GM18858 (cell line): ENCODE results near the gene JKAMP.

Experiments
- ATAC-seq: cut with Tn5 transposase; IDR thresholded peaks from one replicate; pipeline ENCODE4 v1.9.1; 2021; ENCODE audit not compliant: unreplicated experiment

JKAMP gene

DNA sequence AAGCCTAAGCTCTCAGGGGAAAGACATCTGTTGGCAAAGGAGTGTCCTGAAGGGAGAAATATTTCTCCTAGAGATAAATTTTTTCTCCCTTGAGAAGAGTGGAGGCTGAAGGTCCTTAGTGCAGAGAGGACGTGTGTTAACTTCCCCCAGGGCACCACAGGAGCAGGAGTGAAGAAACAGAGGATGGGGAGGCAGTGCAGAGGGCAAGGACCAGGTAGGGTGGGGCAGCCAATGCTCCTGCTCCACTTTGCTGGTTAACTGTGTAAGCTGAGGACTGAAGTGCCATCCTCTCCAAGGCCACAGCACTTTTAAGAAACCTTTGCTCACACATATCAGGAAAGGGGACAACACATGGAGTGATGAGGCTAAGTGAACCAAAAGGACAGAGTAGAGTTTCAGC, 4.2 kb upstream of the JKAMP start:
- ATAC-seq: no peak

DNA sequence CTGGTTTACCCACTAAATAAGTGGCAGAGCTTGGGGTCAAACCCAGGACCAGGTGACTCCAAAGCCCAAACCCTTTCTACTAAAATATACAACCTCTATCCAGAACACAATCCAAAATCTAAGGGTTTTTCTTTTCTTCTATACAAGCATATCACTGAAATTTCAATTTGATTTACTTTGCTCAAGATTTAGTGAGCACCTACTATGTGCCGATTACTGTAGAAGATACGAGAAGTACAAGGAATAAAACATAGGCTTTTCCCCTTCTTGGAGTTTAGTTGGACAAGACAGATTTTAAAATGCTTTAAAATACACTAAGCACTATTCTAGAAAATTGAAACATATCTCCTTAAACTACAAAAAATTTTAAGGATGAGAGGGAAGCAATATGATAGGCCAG, 2.9 kb upstream of the JKAMP start:
- ATAC-seq: no peak

DNA sequence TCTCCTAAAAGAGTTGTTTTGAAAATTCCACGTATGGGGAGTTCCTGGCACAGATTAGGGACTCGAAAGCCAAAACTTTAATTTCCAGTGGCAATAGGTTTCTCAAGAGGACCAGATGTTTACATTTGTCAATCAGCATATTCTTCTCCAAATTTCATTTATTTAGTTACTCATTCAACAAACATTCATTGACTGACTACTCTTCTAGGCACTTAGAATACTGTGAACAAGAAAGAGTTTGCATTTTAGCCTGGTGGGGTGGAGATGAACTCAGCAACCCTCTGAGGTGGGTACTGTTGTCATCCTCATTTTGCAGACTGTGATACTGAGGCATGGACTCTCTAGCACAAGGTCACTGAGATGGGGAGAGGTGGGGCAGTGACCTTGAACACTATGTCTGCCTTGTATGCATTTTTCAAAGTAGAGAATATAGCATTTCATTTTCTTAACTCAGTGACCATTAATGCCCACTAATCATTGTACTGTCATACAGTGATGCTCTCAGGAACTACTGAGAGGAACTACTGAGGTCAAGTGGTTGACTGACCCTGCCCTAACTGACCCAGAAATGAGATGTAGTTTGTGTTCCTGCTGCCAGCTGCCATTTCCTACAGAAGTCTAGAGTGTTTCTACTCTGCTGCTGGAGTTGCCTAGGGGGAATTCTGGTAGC, 2.3 kb upstream of the JKAMP start:
- no peak for ATAC-seq

DNA sequence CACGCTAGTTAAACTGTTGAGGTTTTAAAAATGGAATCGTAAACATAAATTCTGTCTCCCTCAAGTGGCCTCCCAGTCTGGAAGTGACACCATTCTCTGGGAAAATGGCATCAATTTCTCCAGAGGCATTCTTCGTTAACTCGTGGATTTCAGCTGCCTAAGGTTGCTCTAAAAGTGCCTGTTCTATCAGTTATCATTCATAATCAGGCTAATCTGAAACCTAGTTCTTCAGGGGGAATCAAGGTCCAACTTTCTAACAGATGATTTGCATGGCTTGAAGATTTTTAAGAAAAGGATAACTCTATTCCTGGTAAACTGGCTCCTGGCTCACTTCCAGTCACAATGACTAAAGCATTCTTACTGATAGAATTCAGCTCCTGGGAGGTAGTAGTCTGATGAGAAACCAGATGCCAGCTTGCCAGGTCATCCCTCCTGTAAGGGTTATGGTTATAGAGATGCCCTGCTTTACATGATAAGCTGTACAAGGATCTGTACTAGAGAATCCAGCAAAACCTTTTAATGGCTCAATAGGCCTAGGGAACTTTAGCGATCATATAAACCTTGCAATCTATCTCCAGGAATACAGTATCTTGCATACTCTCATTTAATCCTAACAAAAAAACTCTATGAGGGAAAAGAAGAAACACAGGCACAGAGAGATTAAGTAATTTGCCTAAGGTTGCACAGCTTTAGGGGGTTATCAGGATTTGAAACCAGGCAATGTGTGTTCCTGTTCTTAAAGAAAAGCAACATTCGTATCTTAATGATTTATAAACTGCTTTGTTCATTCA, 1.6 kb upstream of the JKAMP start:
- ATAC-seq: no peak

- no peak for ATAC-seq
These were observed 954 bp upstream of the JKAMP start for GRCh38 chr14:59483363-59483762.

- peak; percentile 28 for ATAC-seq
These were observed 390 bp downstream of the JKAMP start for GRCh38 chr14:59484639-59485175.

GRCh38 chr14:59490756-59491155, 6.4 kb downstream of the JKAMP start:
- no peak for ATAC-seq

- no peak for ATAC-seq
These were observed 8.1 kb downstream of the JKAMP start for GRCh38 chr14:59492384-59492783.

GRCh38 chr14:59500732-59501131, 16.4 kb downstream of the JKAMP start:
- no peak for ATAC-seq

- no peak for ATAC-seq
These were observed 18.9 kb downstream of the JKAMP start for GRCh38 chr14:59503256-59503655.

- peak; percentile 68 for ATAC-seq
These were observed 22.9 kb downstream of the JKAMP start for GRCh38 chr14:59507063-59507751.

GRCh38 chr14:59507752-59508103, 23.4 kb downstream of the JKAMP start:
- no peak for ATAC-seq

GRCh38 chr14:59509101-59509500, 24.8 kb downstream of the JKAMP start:
- no peak for ATAC-seq

DNA sequence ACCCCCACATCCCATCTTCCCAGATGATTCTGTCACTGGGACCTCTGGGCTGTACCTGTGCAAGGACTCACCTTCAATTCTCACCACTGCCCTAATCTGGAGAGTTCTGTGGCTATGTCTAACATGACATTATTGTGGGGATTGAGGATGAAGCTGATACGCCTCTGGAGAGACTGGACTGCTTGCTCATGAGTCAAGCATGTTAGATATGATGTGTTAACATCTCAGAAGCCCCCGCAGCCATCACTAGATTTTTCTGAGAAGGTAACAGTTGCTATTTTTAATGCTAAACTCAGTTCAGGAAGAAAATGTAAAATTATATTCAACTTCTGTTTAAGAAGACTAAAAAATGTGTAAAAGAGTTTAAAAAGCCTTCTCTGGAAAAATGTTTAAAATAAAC, 25.7 kb downstream of the JKAMP start:
- no peak for ATAC-seq

GRCh38 chr14:59510966-59511365, 26.6 kb downstream of the JKAMP start:
- no peak for ATAC-seq

GRCh38 chr14:59511916-59512575, 27.7 kb downstream of the JKAMP start:
- ATAC-seq: no peak

DNA sequence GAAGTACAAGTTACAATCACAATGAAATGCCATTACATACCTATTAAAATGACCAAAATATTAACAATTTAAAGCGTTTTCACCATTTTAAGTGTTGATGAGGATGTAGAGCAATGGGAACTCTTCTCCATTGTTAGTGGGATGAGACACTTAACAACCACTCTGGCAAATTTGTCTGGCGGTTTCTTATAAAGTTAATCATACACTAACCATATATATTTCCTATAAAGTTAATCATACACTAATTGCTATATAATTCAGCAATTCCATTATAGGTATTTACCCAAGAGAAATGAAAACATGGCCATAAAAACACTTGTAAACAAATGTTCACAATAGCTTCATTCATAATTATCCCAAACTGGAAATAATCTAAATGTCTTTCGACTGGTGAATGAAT, 35.9 kb downstream of the JKAMP start:
- no peak for ATAC-seq

DNA sequence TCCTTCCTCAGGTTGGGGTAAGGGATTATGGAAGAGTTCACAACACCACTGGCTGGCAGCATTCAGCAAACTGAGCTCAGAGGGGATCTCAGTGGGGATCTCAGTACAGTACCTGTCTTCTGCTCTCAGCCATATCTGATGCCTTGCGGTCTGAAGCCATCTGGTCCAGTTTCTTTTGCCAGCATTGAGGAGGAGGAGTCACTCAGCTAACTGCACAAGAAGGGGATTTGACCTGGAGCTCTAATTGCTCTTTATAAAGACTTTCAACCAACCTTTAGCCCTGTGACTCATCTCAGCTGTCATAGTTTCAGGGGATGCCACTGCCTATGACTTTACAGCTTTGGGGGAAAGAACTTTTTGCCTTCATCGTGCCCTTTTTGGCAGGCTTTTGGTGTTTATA, 44.9 kb downstream of the JKAMP start:
- no peak for ATAC-seq

- no peak for ATAC-seq
These were observed 46.0 kb downstream of the JKAMP start for GRCh38 chr14:59530349-59530748.

- no peak for ATAC-seq
These were observed 48.1 kb downstream of the JKAMP start for GRCh38 chr14:59532419-59532818.

DNA sequence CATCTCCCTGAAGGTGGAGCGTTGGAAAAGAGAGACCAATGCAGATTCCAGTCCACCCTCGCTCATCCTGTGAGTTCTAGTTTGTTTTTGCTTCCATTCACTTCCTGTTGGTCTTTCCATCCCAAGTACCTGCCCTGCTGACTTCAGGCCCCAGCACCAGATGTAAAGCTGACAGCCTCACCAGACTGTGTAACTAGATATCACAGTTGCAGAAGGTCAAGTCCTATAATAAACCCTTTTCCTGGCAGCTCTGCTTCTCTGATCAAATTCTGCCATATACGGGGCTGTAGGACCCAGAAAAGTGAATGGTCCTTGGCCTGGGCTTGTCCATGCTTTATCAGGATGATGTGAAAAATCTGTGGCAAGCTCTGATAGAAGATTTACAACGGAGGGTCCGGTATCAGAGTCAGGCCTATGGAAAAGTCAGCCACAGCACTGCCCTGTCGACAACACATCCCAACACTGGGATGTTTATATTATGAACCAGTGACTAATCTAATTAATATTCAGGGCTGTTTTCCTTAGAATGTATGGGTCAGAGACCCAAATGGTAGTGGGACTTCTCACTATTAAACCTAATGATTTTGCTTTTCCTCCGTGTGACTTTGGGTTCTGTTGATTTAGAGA, 50.2 kb downstream of the JKAMP start:
- ATAC-seq: no peak
